ENCODE results near the gene SCAMP1. TPM values are rescaled to one million over a fixed set of nuclear protein-coding genes. Genes with fewer than 3 reads are reported as not detected.

SCAMP1 gene
- total RNA-seq, 1 experiment from 2014 or later: 36.0 TPM

DNA sequence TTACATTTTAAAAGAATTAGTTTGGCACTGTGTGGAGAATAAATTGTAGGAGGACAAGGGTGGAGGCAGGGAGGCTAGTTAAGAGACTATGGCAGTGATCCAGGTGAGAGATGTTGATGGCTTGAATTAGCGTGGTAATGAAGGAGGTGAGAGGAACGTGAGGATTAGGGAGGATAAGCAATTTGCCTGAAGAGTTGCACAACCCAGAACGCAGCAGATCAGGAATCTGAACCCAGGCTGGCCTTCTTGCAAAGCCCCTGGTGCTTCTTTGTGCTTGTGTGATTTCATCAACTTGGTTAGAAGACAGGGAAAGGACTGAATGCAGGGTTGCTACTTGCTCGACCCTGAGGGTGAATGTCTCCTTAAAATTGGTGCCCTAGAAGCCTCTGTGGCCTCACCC is 6.9 kb upstream of the SCAMP1 start:
- DNase-seq: no peak
- H3K4me3 Mint-ChIP-seq: no peak overlapping the region
- H3K14ac ChIP-seq (ENCODE audit: insufficient read depth, low read length): no peak overlapping the region
- no peak overlapping the region for H3K9ac ChIP-seq (ENCODE audit: extremely low read depth, insufficient read length, low read length)
- no peak overlapping the region for H3K27ac Mint-ChIP-seq
- H3K56ac ChIP-seq (ENCODE audit: insufficient read length, low read depth, low read length): no peak overlapping the region
- H3K9me3 Mint-ChIP-seq: no peaks in the 10 kb centered on the region
- no peak overlapping the region for H4K5ac ChIP-seq (ENCODE audit: insufficient read length, low read depth, low read length)
- H3K18ac ChIP-seq (ENCODE audit: insufficient read length, low read depth, low read length): no peak overlapping the region
- no peak overlapping the region for H2BK5ac ChIP-seq (ENCODE audit: insufficient read length, low read length)
- TF ChIP-seq, protein P1, sequence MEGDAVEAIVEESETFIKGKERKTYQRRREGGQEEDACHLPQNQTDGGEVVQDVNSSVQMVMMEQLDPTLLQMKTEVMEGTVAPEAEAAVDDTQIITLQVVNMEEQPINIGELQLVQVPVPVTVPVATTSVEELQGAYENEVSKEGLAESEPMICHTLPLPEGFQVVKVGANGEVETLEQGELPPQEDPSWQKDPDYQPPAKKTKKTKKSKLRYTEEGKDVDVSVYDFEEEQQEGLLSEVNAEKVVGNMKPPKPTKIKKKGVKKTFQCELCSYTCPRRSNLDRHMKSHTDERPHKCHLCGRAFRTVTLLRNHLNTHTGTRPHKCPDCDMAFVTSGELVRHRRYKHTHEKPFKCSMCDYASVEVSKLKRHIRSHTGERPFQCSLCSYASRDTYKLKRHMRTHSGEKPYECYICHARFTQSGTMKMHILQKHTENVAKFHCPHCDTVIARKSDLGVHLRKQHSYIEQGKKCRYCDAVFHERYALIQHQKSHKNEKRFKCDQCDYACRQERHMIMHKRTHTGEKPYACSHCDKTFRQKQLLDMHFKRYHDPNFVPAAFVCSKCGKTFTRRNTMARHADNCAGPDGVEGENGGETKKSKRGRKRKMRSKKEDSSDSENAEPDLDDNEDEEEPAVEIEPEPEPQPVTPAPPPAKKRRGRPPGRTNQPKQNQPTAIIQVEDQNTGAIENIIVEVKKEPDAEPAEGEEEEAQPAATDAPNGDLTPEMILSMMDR (conservative IDR thresholded peaks at IDR 0.05): no peak
- no peaks in the 10 kb centered on the region for H3K23me2 ChIP-seq (ENCODE audit: insufficient read length, low read depth, low read length, poor library complexity, severe bottlenecking)
- H3K4me1 Mint-ChIP-seq: peaks cover 7 to 18% of the 10 kb centered on the region in 2 experiments; a peak in 2 of 4 replicates
- H2AK5ac ChIP-seq (ENCODE audit: insufficient read length, low read length): no peak overlapping the region
- H3K27me3 Mint-ChIP-seq (ENCODE audit: low read depth): peaks cover 30% of the 10 kb centered on the region
- no peaks in the 10 kb centered on the region for H3K27me3 ChIP-seq (ENCODE audit: insufficient read depth, low read length)
- no CpG with 5 or more reads among the region's 4 CpGs for WGBS (ENCODE audit: extremely low coverage, insufficient read length, low lambda C conversion rate)
- no peak overlapping the region for H2BK20ac ChIP-seq (ENCODE audit: low read depth, low read length, poor library complexity, severe bottlenecking)
- H3K4ac ChIP-seq (ENCODE audit: low read depth, low read length): no peak overlapping the region
- H3K79me2 ChIP-seq (ENCODE audit: insufficient read depth, low read length): no peaks in the 10 kb centered on the region
- H3K23ac ChIP-seq (ENCODE audit: insufficient read length, low read depth, low read length): no peak overlapping the region
- H4K20me1 ChIP-seq (ENCODE audit: control insufficient read depth, insufficient read depth, insufficient read length): no peaks in the 10 kb centered on the region
- H3K27ac ChIP-seq (ENCODE audit: insufficient read length, low read depth, low read length): no peak overlapping the region
- H4K91ac ChIP-seq (ENCODE audit: insufficient read length, low read depth, low read length): no peak overlapping the region
- no peaks in the 10 kb centered on the region for H3K4me1 ChIP-seq (ENCODE audit: insufficient read depth, low read length)
- H2AFZ ChIP-seq (ENCODE audit: low read length): no peak overlapping the region
- H3K36me3 Mint-ChIP-seq (ENCODE audit: insufficient read depth in 1 of 3, low read depth in 3 of 3): peaks cover 0 to 3% (median 0%) of the 10 kb centered on the region in 3 experiments; a peak in 2 of 7 replicates
- no peak overlapping the region for H3K4me2 ChIP-seq (ENCODE audit: insufficient read depth, insufficient read length, low read length)
- H2BK120ac ChIP-seq (ENCODE audit: low read depth, low read length, poor library complexity, severe bottlenecking): no peak overlapping the region
- H4K8ac ChIP-seq (replicated peaks; ENCODE audit: insufficient read length, low read depth, low read length): no peak overlapping the region
- H3K79me1 ChIP-seq (ENCODE audit: insufficient read depth, low read depth, low read length, poor library complexity, severe bottlenecking): no peaks in the 10 kb centered on the region
- no peak overlapping the region for H2BK12ac ChIP-seq (ENCODE audit: insufficient read length, low read depth, low read length)
- no peak overlapping the region for H2BK15ac ChIP-seq (ENCODE audit: low read depth, low read length)
- no peak overlapping the region for H3T11ph ChIP-seq (ENCODE audit: low read length)
- H3K9me3 ChIP-seq (ENCODE audit: control insufficient read depth, low read depth, low read length): no peaks in the 10 kb centered on the region
